Measurements from ENCODE around the gene RFESD. TPM values are rescaled to one million over a fixed set of nuclear protein-coding genes. Genes with fewer than 3 reads are reported as not detected.

The RFESD gene
- total and polyA plus RNA-seq, 8 donors, result 1.7 to 3.2 (median 2.0) TPM; not detected in 4

DNA sequence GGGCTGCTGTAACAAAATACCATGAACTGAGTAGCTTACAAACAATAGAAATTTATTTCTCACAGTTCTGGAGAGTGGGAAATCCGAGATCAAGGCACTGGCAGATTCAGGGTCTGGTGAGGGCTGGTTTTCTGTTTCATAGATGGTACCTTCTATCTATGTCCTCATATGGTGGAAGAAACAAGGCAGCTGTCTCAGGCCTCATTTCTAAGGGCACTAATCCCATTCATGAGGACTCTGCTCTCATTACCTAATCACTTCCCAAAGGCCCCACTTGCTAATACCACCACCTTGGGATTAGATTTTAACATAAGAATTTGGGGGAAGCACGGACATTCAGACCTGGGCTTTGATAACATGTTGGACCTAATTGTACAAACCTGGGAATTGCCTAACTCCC is 13.5 kb downstream of the RFESD start:
- TF ChIP-seq POLR2A (IDR thresholded peaks at IDR 0.05) (no peak), EP300 (IDR thresholded peaks at IDR 0.05) (no peak), POLR2AphosphoS5 (IDR thresholded peaks at IDR 0.05) (no peak)
- TF ChIP-seq, protein P1, sequence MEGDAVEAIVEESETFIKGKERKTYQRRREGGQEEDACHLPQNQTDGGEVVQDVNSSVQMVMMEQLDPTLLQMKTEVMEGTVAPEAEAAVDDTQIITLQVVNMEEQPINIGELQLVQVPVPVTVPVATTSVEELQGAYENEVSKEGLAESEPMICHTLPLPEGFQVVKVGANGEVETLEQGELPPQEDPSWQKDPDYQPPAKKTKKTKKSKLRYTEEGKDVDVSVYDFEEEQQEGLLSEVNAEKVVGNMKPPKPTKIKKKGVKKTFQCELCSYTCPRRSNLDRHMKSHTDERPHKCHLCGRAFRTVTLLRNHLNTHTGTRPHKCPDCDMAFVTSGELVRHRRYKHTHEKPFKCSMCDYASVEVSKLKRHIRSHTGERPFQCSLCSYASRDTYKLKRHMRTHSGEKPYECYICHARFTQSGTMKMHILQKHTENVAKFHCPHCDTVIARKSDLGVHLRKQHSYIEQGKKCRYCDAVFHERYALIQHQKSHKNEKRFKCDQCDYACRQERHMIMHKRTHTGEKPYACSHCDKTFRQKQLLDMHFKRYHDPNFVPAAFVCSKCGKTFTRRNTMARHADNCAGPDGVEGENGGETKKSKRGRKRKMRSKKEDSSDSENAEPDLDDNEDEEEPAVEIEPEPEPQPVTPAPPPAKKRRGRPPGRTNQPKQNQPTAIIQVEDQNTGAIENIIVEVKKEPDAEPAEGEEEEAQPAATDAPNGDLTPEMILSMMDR (IDR thresholded peaks at IDR 0.05), result no peak
- peaks cover 0 to 9% (median 6%) of the 10 kb centered on the region in 4 donors for H3K4me1 ChIP-seq
- no peaks in the 10 kb centered on the region for H3K9me3 ChIP-seq
- H3K36me3 ChIP-seq, result peaks cover 0 to 8% (median 0%) of the 10 kb centered on the region in 4 donors
- no peak overlapping the region for H3K4me3 ChIP-seq
- 84 to 94% (median 88%) methylated on average over 2 of the region's 2 CpGs for WGBS, 5 donors
- H3K27me3 ChIP-seq, result no peaks in the 10 kb centered on the region
- no peak overlapping the region for H3K27ac ChIP-seq
- intact Hi-C loops (cut with DNase I; ENCODE audit: low total_unique reads), result no loop called here
- no peak for DNase-seq

DNA sequence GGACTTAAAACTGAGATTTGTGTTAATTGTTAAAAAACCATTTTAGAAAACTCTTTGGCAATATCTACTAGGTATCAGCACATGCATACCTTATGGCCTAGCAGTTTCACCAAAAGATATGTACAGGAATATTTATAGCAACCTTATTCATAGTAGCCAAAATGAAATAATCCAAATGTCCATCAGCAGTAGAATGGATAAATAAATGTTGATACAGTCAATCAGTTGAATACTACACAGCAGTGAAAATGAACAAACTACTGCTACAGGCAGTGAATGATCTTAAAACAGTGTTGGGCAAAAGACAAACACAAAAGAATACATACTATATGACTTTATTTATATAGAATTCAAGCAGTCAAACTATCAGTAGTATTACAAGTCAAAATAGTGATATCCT is 16.4 kb downstream of the RFESD start:
- intact Hi-C loops (cut with DNase I; ENCODE audit: low total_unique reads), result no loop called here
- TF ChIP-seq, protein P1 (IDR thresholded peaks at IDR 0.05), result no peak
- no peak for TF ChIP-seq POLR2A (IDR thresholded peaks at IDR 0.05)
- TF ChIP-seq EP300 (IDR thresholded peaks at IDR 0.05), result no peak
- TF ChIP-seq POLR2AphosphoS5 (IDR thresholded peaks at IDR 0.05), result no peak
- no peak for DNase-seq
- no peak overlapping the region for H3K4me3 ChIP-seq
- no peak overlapping the region for H3K27ac ChIP-seq
- H3K27me3 ChIP-seq, result no peaks in the 10 kb centered on the region
- H3K36me3 ChIP-seq, result no peaks in the 10 kb centered on the region
- no peaks in the 10 kb centered on the region for H3K9me3 ChIP-seq
- peaks cover 0 to 13% (median 6%) of the 10 kb centered on the region in 4 donors for H3K4me1 ChIP-seq

DNA sequence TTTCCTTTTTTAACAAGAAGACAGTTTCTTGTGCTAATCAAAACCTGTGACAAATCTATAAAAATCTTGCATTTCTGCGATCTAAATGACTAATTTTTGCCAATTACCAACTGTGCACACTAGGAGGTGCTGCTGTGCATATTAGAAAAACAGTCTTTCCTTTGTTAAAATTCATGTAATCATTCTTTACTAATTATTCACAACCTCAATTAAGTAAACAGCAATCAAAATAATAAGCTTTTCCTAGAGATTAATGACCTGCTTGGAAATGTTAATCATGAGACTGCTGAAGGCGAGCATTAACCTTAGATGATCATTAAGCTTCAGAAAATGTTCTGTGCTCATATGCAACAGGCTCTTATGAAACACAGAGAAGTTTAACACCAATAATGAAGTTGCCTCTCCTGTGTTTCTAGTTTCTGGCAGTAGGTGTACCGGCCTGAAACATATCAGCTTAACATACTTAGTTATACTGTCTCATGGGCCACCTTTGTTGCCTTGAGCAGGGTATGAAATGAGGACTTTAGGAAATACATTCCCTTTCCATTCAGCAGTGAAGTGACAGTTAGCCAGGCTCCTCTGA is 17.7 kb downstream of the RFESD start:
- peak in 1 of 2 donors; percentile 72 for DNase-seq
- Histone ChIP-seq H3K36me3 (no peaks in the 10 kb centered on the region), H3K4me1 (peaks cover 0 to 13% (median 9%) of the 10 kb centered on the region in 4 donors), H3K4me3 (no peak overlapping the region), H3K27ac (peak overlapping the region in 3 of 5 donors; percentile 11 to 64 (median 51)), H3K27me3 (no peaks in the 10 kb centered on the region), H3K9me3 (no peaks in the 10 kb centered on the region)
- WGBS, 5 donors, result 4 to 10% (median 7%) methylated on average over 3 of the region's 3 CpGs
- no peak for TF ChIP-seq EP300 (IDR thresholded peaks at IDR 0.05)
- no peak for TF ChIP-seq POLR2AphosphoS5 (IDR thresholded peaks at IDR 0.05)
- no peak for TF ChIP-seq POLR2A (IDR thresholded peaks at IDR 0.05)
- TF ChIP-seq, protein P1 (IDR thresholded peaks at IDR 0.05), result peak in 5 of 7 experiments; percentile 65 to 81 (median 74)
- intact Hi-C loops (cut with DNase I; ENCODE audit: low total_unique reads), result no loop called here

DNA sequence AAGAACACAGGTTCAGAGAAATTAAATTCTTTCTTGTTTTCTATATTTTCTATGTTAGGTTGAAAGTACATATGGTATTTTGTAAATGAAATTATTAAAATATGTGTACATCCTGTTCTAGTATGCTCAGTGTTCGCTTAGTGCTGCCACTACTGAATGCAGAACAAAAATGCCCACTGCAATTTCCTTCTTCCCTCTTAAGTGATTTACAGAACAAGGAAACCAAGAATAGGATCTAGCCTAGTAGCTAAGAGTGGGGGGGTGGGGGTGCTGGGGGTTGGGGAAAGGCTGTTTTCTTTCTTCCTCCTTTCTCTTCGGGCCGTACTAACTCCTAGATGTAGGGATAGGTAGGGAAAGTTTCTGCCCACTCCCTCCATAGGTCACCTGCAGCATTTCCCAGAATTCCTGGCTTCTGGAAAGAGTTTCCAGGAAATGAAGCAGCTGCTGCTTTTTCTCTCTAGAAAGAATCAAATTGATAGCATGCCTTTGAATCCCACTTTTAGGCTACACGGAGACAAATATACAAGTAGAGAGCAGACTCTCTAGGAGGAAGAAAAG is 20.6 kb downstream of the RFESD start:
- H3K9me3 ChIP-seq, result no peaks in the 10 kb centered on the region
- intact Hi-C loops (cut with DNase I; ENCODE audit: low total_unique reads), result no loop called here
- no peaks in the 10 kb centered on the region for H3K27me3 ChIP-seq
- TF ChIP-seq, protein P1 (IDR thresholded peaks at IDR 0.05), result no peak
- TF ChIP-seq POLR2A (IDR thresholded peaks at IDR 0.05) (no peak), EP300 (IDR thresholded peaks at IDR 0.05) (no peak), POLR2AphosphoS5 (IDR thresholded peaks at IDR 0.05) (no peak)
- DNase-seq, result no peak
- H3K36me3 ChIP-seq, result no peaks in the 10 kb centered on the region
- H3K27ac ChIP-seq, result peak overlapping the region in 1 of 5 donors; percentile 49
- 62 to 87% (median 71%) methylated on average over 4 of the region's 4 CpGs for WGBS, 5 donors
- H3K4me3 ChIP-seq, result no peak overlapping the region
- peaks cover 0 to 31% (median 15%) of the 10 kb centered on the region in 4 donors for H3K4me1 ChIP-seq

Data from stomach (tissue), 9 donors.